Activated CD8-positive, alpha-beta memory T cell treated with anti-CD3 and anti-CD28 coated beads for 48 hours (primary cell): ENCODE measurements around the gene MRPS15.
"Not testable (repeated sequence)": the region's sequence is repeated elsewhere in the genome, so short reads cannot be mapped to it uniquely, and the experiment has no call there.

Experiments
- DNase-seq, 3 experiments: peaks; one replicate each; pipeline ENCODE4 v3.0.0-alpha.2; 2020; ENCODE audit warnings: low read depth in 2 of 3, low spot score in 2 of 3

MRPS15 gene

DNA sequence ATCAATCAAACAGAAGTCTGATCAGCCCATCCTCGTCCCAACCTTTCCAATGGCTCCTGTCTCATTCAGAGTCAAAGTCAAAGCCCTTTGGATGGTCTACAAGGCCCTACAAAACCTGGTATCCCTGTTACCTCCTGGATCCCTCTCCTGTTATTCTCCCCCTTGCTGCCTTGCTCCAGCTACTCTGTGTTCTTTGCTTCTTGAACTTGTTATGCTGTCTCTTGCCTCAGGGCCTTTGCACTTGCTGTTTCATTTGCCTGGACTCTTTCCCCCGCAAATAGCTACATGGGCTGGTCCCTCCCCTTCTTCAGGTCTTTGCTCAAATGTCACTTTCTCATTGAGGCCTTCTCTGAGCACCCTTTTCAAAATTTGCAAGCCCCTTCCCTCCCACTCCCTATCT lies 19.9 kb upstream of the MRPS15 start:
- no peak for DNase-seq

DNA sequence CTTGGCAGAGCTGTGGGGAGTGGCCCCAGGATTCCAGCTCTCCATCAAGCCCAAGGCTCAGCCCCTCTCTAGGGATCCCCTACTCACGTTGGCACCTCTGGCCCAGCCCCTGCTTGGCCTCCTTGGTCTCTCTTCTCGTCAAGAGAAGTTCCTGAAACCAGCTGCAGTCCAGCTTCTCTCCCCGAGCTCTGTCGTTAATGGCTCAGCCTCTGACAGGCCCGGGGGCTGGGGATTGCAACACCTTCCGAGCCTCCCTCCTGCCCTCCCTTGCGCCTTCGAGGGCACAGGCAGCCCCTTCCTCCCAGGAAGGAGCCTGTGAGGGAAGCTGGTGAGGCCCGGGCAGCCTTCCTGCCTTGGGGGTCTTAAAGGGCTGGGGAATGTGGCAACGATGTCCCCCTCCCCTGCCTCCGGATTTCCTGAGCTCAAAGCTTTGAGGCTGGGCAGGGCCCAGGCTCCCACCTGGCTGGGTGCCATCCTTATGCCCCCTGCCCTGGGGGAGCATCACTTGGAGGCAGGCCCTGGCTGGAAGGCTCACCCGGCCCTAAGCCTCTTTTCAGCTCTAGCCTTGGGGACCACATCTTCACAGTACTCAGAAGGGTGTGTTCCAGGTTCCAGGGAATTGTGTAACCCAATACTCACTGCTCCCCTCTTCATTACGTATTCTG lies 18.7 kb upstream of the MRPS15 start, which contains the start of gene CSF3R:
Gene CSF3R (minus strand): TSS at position 190 of the 665 bp plus-strand sequence. CDS start 3,417 bp downstream, outside the sequence.
- no peak for DNase-seq

- no peak for DNase-seq
These were observed 17.9 kb upstream of the MRPS15 start for GRCh38 chr1:36481771-36482723.

- DNase-seq, result no peak
These were observed 16.9 kb upstream of the MRPS15 start for GRCh38 chr1:36481091-36481490.

- no peak for DNase-seq
These were observed 16.0 kb upstream of the MRPS15 start for GRCh38 chr1:36480161-36480560.

- no peak for DNase-seq
These were observed 15.4 kb upstream of the MRPS15 start for GRCh38 chr1:36479505-36480051.

DNA sequence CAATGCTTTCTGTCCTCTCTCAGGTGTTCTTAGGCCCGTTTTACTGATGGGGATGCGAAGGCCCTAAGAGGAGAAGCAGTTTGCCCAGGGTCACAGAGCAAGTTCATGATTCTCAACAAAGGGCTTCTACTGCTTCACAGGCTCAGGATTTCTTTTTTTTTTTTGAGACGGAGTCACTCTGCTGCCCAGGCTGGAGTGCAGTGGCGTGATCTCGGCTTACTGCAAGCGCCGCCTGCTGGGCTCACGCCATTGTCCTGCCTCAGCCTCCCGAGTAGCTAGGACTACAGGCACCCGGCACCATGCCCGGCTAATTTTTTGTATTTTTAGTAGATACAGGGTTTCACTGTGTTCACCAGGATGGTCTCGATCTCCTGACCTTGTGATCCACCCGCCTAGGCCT lies 13.4 kb upstream of the MRPS15 start:
- DNase-seq, result not testable (repeated sequence)

- DNase-seq, result no peak
These were observed 12.8 kb upstream of the MRPS15 start for GRCh38 chr1:36476945-36477344.

- no peak for DNase-seq
These were observed 11.9 kb upstream of the MRPS15 start for GRCh38 chr1:36475910-36476604.

DNA sequence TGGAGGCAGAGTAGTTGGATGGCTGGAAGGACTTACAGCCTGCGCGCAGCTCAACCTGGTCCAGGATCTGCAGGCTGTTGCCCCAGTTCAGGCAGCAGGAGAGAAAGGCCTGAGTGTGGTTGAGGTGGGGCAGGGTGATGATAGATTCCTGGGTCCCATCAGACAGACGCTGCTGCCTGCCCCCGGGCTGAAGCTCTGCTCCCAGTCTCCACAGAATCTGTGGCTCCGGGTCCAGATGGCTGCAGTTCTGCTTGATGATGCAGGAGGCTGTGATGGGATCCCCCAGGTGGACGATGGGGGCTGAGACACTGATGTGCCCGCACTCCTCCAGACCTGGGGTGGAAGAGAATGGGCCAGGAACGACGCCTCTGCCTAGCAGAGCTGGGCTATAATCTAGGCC lies 11.2 kb upstream of the MRPS15 start:
- DNase-seq, result no peak

GRCh38 chr1:36472656-36473055 lies 8.5 kb upstream of the MRPS15 start:
- DNase-seq, result no peak

- no peak for DNase-seq
These were observed 7.9 kb upstream of the MRPS15 start for GRCh38 chr1:36471830-36472641.

- no peak for DNase-seq
These were observed 5.0 kb upstream of the MRPS15 start for GRCh38 chr1:36469163-36469562.

- no peak for DNase-seq
These were observed 3.7 kb upstream of the MRPS15 start for GRCh38 chr1:36467700-36468455.

DNA sequence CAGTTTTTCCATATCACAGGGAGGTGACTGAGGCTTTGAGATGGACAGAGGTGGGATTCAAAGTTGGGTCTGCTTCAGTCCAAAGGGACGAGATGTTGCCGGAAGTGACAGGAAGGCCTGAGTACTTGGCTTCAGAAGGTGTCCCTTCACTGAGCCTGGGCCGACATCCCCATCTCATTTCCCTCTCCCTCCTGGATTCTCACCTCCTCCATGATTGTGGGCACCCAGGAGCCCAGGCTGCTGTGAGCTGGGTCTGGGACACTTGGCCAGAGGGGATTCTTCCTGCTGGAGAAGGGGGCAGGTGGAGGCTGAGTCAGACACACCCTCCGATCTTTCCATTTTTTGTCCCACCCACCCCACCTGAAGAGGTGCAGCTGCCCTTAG lies 2.8 kb upstream of the MRPS15 start:
- DNase-seq, result no peak

- DNase-seq, result no peak
These were observed 2.3 kb upstream of the MRPS15 start for GRCh38 chr1:36466370-36467026.

GRCh38 chr1:36465731-36466369 lies 1.7 kb upstream of the MRPS15 start:
- DNase-seq, result no peak

- DNase-seq, result no peak
These were observed 615 bp upstream of the MRPS15 start for GRCh38 chr1:36464605-36465393.
